ENCODE results near the gene CEP104.

- TF ChIP-seq CTCF (IDR thresholded peaks at IDR 0.05) (no peak), POLR2A (IDR thresholded peaks at IDR 0.05) (no peak)
Observed at GRCh38 chr1:3892748-3893147, 35.7 kb upstream of the CEP104 start.

Measured in suprapubic skin (tissue), 3 donors.